HG02840 (cell line): Measurements from ENCODE around the gene FOXP2.
"Not testable (repeated sequence)": the region's sequence is repeated elsewhere in the genome, so short reads cannot be mapped to it uniquely, and the experiment has no call there.

Source experiments
- ATAC-seq: cut with Tn5 transposase; IDR thresholded peaks from one replicate; pipeline ENCODE4 v1.9.1; 2021; ENCODE audit warnings: mild to moderate bottlenecking, moderate library complexity, moderate number of reproducible peaks; ENCODE audit not compliant: unreplicated experiment, low FRiP score

FOXP2 gene

GRCh38 chr7:114488696-114489095 lies 74.1 kb downstream of the FOXP2 start:
- no peak for ATAC-seq

DNA sequence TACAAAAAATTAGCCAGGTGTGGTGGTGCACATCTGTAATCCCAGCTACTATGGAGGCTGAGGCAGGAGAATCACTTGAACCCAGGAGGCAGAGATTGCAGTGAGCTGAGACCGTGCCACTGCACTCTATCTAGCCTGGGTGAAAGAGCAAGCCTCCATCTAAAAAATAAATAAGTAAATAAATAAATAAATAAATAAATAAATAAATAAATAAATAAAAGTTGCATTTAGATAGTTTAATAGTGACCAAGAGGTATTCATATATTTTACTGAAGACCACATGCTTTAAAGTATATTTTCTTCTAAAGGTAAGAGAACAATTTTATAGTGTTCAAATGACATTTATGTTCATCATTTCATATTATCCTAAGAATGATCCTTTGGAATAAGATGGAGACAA lies 82.9 kb downstream of the FOXP2 start:
- ATAC-seq: not testable (repeated sequence)

DNA sequence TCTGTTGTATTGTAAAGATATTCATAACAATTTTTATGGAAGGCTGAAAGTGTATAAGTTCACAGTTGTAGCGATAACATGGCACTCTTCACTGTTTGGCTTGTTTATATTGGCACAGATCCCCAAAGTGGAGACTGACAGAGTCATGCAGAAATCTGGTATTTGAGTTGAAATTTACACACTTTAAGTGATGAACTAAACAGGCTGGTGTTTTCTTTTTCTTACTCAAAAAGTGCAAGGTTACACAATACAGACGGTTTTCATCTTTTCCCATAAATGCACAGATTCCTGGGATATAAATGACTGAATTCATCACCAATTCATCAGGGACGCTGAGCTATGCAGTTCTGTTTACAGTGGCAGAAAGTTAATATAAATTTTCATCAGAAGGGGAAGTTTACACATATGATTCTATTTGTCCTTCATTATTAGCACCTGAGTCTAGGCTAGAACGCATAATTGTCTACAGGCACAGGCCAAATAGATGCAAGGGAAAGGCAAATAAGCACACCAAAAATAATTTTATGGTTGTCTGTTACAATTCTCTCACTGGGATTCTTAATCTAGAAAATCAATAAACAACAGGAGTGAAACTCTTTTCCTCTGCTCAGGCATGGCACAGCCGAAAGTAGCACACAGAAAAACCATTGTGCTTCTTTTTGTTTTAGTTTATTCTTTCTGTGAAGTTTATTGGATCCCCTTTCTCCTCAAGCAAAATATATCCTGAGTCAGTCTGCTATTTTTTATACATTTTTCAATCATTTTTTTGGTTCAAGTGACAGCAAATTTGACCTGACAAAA lies 88.0 kb downstream of the FOXP2 start:
- no peak for ATAC-seq

DNA sequence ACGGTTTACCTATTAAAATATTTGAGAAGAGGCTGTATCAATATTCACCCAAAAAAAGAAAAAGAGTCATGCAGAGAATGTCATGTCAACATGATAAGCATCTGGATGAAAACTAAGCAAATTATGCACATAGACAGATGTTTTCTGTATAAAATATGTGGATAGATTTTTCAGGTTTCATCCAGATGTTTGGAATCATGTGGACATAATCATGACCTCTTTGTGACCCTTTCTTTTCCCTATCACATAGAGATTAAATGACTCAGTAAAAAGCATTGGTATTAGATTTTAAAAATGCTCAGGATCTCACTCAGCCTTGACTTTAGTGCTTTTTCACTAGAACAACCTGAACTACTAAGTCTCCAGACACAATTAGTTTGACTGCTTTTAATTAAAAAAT lies 90.0 kb downstream of the FOXP2 start:
- no peak for ATAC-seq

- no peak for ATAC-seq
Observed at GRCh38 chr7:114507381-114507780, 92.8 kb downstream of the FOXP2 start.

DNA sequence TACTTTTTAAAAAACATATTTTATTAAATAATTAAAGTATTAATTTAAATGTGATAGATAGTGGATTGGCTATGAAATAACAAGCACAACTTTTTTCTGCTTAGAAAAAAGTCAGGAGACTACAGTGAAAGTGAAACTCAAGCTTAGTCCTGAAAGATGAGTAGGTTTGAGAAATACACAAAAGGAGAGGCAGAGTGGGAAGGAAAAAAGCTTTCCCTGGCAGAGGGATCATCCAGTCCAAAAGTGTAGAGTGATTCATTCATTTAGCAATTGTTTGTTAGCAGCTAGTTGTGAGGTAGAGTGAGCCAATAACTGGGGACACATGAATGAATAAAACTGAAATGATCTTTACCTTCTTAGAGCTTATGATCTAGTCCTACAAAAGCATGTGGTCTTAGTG lies 93.5 kb downstream of the FOXP2 start:
- ATAC-seq: no peak

DNA sequence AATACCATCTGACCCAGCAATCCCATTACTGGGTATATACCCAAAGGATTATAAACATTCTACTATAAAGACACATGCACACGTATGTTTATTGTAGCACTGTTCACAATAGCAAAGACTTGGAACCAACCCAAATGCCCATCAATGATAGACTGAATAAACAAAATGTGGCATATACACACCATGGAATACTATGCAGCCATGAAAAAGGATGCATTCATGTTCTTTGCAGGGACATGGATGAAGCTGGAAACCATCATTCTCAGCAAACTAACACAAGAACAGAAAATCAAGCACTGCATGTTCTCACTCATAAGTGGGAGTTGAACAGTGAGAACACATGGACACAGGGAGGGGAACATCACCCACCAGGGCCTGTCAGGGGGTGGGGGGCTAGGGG lies 96.2 kb downstream of the FOXP2 start:
- ATAC-seq: not testable (repeated sequence)

- ATAC-seq: no peak
Observed at GRCh38 chr7:114519240-114519639, 104.6 kb downstream of the FOXP2 start.

- no peak for ATAC-seq
Observed at GRCh38 chr7:114522081-114522480, 107.5 kb downstream of the FOXP2 start.

DNA sequence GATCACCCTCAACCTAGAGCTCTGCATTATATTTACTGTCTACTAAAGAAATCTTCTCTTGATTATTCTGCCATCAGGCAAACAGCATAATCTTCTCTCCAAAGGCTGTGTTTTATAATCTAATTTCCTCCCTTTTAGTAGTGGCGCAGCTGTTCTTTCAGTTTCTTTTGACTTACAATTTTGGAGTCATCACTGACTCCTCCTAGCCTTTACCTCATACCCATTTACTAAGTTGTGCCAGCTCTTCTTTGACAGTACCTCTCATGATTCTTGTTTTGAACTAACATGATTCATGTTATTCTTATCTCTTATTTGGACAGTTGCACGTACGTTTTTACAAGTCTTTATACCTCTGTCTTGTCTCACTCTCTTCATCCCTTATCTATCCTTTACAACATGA lies 113.0 kb downstream of the FOXP2 start:
- no peak for ATAC-seq

DNA sequence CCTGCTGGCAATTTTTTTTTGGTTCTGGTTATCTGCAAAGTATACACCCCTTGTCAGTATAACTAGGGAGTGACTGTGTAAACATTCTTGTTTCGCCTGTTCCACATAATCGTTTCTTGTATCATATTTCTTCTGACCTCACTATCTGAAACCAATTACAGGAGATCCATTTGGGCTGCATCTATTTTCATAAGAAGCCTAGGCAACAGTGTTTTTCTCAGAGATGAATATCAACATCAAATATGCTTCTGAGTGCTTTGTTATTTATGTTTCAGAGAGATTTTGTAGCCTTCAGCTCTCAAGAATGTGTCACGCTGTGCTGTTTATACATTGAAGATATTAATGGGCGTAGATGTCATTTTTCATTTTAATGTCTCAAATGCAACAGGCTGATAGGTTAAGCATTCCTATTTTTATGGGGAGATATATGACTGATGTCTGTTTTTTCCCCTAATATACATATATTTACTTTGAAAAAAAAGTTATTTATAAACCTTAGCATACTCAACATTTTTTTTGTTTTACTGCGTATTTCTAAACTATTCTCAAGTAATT lies 115.5 kb downstream of the FOXP2 start:
- ATAC-seq: no peak

DNA sequence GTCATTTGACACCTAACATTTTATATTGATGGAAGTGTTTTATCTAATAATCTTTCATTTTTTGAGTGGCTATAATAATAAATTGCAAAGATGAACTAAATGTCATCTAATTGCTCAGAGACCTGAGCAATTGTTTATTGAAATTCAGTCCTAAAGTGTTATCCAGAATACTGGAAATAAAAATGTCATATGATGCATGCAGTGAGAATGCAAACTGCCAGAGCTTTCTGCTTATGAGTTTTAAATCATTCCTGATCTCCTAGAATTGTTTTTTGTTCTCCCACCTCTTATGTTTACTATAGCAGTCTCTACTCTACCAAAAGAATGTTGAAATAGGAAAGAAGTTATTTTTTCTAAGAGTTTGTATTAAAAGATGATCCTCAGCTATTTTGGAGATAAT lies 116.7 kb downstream of the FOXP2 start:
- ATAC-seq: no peak

DNA sequence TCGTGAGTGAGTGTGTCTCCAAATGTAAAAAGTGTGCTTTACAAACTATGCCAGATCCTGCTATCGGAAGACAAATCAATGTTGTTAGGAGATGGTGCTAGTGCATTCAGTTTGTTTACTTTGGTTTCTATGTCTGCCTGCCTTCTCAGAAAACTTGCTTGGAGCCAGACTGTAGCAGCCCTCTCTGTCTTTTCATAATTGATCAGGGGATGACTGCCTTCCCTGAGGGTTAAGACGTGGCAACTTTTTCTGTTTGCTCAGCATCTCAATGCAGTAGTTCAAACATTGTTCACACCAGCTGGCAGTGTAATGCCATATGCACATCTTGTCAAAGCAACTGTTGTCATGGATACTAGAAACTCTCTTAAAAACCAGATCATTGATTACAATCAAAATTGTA lies 118.5 kb downstream of the FOXP2 start:
- ATAC-seq: no peak

DNA sequence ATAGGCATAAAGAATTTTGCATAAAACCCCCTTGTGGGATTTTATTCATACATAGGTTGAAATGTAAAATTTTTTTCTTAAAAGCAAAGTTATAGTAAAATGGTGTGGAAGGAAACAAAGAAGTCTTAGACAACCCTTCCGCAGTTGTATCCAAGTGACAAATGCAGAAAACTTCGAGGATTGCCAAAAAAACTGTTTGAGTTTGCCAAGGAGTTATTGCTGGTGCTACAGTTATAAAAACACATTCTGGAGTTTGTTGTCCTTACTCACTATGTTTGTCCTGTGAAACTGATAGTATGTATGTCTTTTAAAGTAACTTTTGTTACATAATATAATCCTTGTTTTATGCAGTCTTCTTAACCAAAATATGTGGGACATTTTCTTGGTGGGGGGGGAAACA lies 120.3 kb downstream of the FOXP2 start:
- no peak for ATAC-seq

DNA sequence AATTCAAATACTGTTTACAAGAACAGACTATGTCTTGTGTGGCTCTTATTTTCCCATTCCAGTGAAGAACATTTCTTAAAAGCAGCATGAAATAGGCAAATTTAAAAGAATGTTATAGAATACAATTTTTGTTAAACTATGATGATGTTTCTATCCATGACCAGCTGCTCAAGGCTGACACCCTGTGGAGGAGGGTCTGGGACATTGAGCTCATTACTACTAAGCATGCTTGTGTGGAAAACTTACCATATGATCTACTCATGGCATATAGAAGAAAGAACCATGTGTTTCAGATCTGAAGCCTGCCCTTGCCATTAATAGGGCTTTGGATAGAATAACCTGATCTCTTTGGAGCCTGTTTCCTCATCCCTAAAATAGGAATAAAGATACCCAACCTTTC lies 125.0 kb downstream of the FOXP2 start:
- ATAC-seq: no peak

GRCh38 chr7:114540291-114540690 lies 125.7 kb downstream of the FOXP2 start:
- no peak for ATAC-seq

DNA sequence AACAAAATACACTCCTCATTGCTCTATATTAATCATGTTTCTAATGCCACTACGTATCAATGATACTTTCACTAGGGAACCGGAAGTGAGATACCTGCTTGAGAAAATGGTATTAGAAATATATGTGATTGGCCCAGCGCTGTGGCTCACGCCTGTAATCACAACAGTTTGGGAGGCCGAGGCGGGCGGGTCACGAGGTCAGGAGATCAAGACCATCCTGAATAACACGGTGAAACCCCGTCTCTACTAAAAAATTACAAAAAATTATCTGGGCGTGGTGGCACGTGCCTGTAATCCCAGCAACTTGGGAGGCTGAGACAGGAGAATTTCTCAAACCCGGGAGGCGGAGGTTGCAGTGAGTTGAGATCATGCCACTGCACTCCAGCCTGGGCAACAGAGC lies 132.7 kb downstream of the FOXP2 start:
- ATAC-seq: not testable (repeated sequence)

- ATAC-seq: no peak
Observed at GRCh38 chr7:114548081-114548980, 133.7 kb downstream of the FOXP2 start.

- ATAC-seq: no peak
Observed at GRCh38 chr7:114554781-114555537, 140.3 kb downstream of the FOXP2 start.

GRCh38 chr7:114567416-114567815 lies 152.8 kb downstream of the FOXP2 start:
- ATAC-seq: no peak

DNA sequence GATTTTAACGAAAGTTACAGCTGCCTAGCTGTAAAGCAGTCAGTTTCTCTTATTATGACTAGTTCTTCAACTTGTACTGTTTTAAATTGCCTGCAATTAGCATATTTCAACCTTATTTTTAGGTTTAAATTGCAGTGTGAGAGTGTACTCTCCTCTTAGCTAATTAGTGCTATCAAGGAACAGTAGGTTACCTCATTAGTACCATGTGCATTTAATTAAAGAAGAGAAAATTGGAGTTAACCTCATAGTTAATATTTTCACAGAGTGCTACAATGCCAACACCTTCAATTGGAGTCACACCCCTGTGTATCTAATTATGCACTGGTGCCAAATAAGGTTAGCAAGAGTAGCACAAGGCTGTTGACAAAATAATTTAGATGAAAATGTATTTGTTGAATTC lies 154.6 kb downstream of the FOXP2 start:
- no peak for ATAC-seq
